GM10847 (cell line): ENCODE measurements around the gene GPR157.
A peak's percentile ranks its signal among the peaks of the same experiment; 100 is the strongest.

Experiments used
- POLR2A ChIP-seq: IDR thresholded peaks from 2 replicates; pipeline ENCODE4 v1.6.1; 2011; ENCODE audit not compliant: insufficient read length; ENCODE audit errors: extremely low read depth

GPR157 gene

DNA sequence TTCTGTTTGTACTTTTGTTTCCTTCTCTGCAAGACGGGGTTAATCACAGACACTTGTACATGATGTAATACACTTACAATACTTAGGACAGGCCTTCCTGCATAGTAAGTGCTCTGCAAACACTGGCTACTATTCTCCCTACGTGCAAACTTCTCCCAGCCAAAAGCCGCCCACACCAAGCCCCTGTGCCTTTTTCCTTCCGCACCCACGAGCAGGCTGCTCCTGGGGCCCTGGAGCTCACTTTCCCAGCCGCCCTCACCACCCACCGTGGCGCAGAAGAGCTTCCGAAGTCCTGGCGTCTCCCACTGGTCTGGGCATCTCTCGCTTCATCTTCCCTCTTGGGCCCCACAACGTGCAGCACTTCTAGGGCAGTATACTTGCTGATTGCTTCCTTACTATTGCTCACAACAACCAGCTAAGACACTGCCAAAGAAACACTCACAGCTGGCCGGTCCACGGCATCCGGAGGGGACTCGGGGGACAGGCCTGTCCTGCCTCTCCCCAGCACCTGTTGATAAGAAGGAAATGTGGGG is 22.5 kb upstream of the GPR157 start:
- no peak for TF ChIP-seq POLR2A

GRCh38 chr1:9150582-9151327 is 21.9 kb upstream of the GPR157 start:
- no peak for TF ChIP-seq POLR2A

GRCh38 chr1:9149837-9150581 is 21.1 kb upstream of the GPR157 start:
- no peak for TF ChIP-seq POLR2A

GRCh38 chr1:9149151-9149550 is 20.2 kb upstream of the GPR157 start:
- TF ChIP-seq POLR2A, result no peak

DNA sequence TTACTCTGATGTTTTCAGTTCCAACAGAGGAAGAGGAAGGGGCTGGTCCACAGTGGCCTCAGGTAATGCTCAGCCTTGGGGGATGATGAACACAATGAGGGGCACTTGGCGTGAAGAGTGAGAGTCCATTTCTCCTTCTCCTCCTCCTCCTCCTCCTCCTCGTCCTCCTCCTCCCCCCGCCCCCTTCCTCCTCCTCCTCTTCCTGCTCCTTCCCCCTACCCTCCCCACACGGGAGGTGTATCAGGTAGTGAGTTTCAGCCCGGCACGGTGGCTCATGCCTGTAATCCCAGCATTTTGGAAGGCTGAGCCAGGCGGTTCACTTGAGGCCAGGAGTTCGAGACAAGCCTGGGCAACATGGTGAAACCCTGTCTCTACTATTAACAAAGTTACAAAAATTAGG is 17.3 kb upstream of the GPR157 start:
- TF ChIP-seq POLR2A, result no peak

DNA sequence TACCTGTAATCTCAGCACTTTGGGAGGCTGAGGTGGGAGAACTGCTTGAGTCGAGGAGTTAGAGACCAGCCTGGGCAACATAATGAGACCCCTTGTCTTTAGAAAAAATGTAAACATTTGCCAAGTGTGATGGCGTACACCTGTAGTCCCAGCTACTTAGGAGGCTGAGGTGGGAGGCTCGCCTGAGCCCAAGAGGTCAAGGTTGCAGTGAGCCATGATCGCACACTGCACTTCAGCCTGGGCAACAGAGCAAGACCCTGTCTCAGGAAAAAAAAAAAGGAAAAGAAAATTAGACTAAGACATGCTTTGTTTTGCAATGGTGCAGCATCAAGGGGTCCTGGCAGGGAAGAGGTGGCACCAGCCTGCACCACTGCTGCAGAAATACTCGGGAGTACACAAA is 16.8 kb upstream of the GPR157 start:
- no peak for TF ChIP-seq POLR2A

- no peak for TF ChIP-seq POLR2A
Observed at GRCh38 chr1:9145021-9145668, 16.2 kb upstream of the GPR157 start.

- no peak for TF ChIP-seq POLR2A
Observed at GRCh38 chr1:9143250-9143649, 14.3 kb upstream of the GPR157 start.

DNA sequence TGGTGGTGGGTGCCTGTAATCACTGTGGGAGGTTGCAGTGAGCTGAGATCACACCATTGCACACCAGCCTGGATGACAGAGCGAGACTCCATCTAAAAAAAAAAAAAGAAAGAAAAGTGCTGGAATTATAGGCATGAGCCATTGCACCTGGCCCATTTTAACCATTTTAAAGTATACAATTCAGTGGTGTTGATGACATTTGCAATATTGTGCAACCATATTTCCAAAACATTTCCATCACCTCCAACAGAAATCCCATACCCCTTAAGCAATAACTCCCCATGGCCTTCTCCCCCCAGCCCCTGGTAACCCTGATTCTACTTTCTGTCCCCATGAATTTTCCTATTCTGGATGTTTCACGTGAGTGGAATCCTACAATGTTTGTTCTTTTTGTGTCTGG is 11.0 kb upstream of the GPR157 start:
- no peak for TF ChIP-seq POLR2A

- TF ChIP-seq POLR2A, result no peak
Observed at GRCh38 chr1:9136932-9137331, 8.0 kb upstream of the GPR157 start.

- TF ChIP-seq POLR2A, result no peak
Observed at GRCh38 chr1:9135073-9135836, 6.4 kb upstream of the GPR157 start.

DNA sequence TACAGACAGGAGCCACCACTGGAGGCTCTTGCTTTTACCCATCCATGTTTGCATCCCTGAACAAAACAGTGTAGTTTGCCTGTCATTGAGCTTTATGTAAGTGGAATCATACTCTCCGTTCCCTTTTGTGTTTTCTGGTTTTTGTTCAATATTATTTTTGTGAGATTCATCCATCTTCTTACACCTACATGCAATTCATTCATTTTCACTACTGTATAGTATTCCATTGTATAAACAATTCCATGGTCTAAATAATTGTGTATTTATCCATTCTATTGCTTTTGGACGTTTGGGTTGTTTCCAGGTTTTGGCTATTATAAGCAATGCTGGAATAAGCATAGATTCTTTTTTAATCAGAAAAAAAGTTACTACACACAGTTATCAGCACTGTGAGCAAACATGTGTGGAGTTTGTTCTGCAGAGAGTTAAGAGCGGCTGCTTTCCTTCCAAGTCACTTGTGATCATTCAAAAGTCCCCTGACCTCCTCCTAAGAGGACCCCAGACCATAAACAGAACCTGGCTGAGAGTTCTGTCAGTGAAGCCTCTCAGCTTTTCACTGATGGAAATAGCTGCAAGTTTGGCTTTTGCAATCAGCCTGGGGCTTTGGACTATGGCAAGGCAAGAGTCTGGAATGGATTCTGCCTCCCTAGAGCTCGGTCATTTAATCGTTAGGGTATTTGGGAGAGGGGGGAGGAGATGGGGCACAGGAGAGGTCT is 5.1 kb upstream of the GPR157 start:
- TF ChIP-seq POLR2A, result no peak

DNA sequence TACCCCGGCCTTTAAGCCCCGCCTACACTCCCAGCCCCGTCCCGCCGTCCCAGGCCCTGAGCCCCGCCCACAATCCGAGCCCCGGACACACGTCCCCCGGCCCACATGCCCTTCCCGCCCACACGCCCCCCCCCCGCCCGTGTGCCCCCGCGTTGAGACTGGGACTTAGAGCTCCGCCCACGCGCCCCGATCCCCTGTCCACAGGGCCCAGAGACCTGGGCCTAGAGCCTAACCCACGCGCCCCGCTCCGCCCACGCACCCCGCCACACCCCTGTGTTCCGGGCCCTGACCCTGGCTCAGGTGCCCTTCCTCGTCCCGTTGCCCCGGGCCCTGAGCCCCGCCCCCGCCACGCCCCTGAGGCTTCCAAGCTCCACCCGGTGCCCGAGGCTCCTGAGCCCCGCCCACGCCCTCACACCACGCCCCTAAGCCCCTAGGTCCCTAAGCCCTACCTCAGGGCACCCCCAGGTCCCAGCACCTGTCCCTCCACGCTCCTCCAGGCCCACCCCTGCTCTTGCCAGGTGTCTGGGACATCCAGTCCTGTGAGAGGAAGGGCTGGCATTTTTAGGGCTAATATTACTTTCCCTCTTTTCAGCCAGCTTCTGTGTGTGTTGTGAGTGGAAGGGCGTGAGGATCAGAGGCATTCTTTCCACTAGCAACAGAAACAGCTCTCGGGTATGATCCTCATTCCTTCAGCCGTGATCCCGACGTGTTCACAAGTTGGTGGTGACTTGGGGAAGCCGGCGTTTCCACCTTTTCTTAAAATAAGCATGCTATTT is 552 bp upstream of the GPR157 start:
- TF ChIP-seq POLR2A, result peak; percentile 17

DNA sequence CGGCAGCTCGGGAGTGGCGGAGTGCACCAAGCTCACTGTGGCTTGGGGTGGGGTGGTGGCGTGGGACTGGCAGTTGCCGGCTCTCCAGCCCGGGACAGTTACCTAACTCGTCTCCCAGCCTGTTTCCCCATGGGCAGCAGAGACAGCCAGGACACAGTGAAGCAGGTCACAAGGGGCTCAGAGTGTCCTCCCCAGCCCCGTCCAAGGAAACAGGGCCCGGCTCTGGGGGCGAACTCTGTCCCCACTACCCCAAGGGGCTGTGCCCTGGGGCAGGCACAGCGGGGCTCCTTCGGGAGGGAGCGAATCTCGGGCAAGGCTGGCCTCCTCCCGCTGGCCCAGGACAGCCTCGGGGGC is 759 bp downstream of the GPR157 start:
- no peak for TF ChIP-seq POLR2A
